HepG2 (cell line): Measurements from ENCODE around the gene ZNF282. TPM values are rescaled to one million over a fixed set of nuclear protein-coding genes. Genes with fewer than 3 reads are reported as not detected.

Experiments used
- CENPT ChIP-seq: sonication (generic); formaldehyde crosslinking; IDR thresholded peaks from 2 replicates; pipeline ENCODE4 v1.8.0; 2022; ENCODE audit warnings: low read depth, mild to moderate bottlenecking, moderate library complexity, missing genetic modification reagents
- DR1 ChIP-seq: sonication (generic); formaldehyde crosslinking; IDR thresholded peaks from 2 replicates; pipeline ENCODE4 v1.8.0; 2021; ENCODE audit warnings: mild to moderate bottlenecking, missing genetic modification reagents, inconsistent platforms
- FUBP1 ChIP-seq: sonication (generic); formaldehyde crosslinking; IDR thresholded peaks from 2 replicates; pipeline ENCODE4 v1.5.1; 2020; ENCODE audit warnings: missing genetic modification reagents, mild to moderate bottlenecking, borderline replicate concordance
- GTF3A ChIP-seq: sonication (generic); formaldehyde crosslinking; conservative IDR thresholded peaks from 2 replicates; pipeline ENCODE4 v1.4.0; 2020; ENCODE audit warnings: mild to moderate bottlenecking, missing genetic modification reagents
- HCFC1 ChIP-seq: fragments of 150-350 bp; IDR thresholded peaks from 2 replicates; pipeline ENCODE4 v1.6.1; 2014; ENCODE audit warnings: low read depth, low read length
- HNF1B ChIP-seq: sonication (generic); formaldehyde crosslinking; IDR thresholded peaks from 2 replicates; pipeline ENCODE4 v1.5.1; 2020; ENCODE audit warnings: mild to moderate bottlenecking, moderate library complexity, missing genetic modification reagents
- KDM1A ChIP-seq: IDR thresholded peaks from 2 replicates; pipeline ENCODE4 v1.6.1; 2016; ENCODE audit warnings: missing compliant biosample characterization
- MAFF ChIP-seq: IDR thresholded peaks from 2 replicates; pipeline ENCODE4 v1.6.1; 2011; ENCODE audit warnings: low read depth, low read length, improper control_type of control experiment
- NFE2 ChIP-seq: sonication (generic); formaldehyde crosslinking; IDR thresholded peaks from 2 replicates; pipeline ENCODE4 v1.4.0; 2020; ENCODE audit warnings: missing genetic modification reagents
- SP1 ChIP-seq, 2 experiments: fragments of 450-650 bp in 1 of 2; sonication (generic) in 1 of 2; formaldehyde crosslinking in 1 of 2; IDR thresholded peaks; 2 replicates each; pipeline versions ENCODE4 v1.4.0 to v1.6.1; 2016 to 2020; ENCODE audit warnings: missing genetic modification reagents in 1 of 2
- SRSF4 ChIP-seq: fragments of 200-400 bp; formaldehyde crosslinking; IDR thresholded peaks from one replicate; pipeline ENCODE4 v1.6.1; 2018; ENCODE audit warnings: mild to moderate bottlenecking, low read depth, low read length, moderate library complexity; ENCODE audit not compliant: poor library complexity, severe bottlenecking
- TEAD2 ChIP-seq: sonication (generic); formaldehyde crosslinking; IDR thresholded peaks from 2 replicates; pipeline ENCODE4 v1.9.0; 2021; ENCODE audit warnings: missing genetic modification reagents
- ZBTB37 ChIP-seq: sonication (generic); formaldehyde crosslinking; IDR thresholded peaks from 2 replicates; pipeline ENCODE4 v1.4.0; 2020; ENCODE audit warnings: mild to moderate bottlenecking, missing genetic modification reagents
- ZNF101 ChIP-seq: sonication (generic); formaldehyde crosslinking; IDR thresholded peaks from 2 replicates; pipeline ENCODE4 v1.4.0; 2020; ENCODE audit warnings: mild to moderate bottlenecking, low read depth, missing genetic modification reagents, borderline replicate concordance
- ZNF530 ChIP-seq: sonication (generic); formaldehyde crosslinking; IDR thresholded peaks from 2 replicates; pipeline ENCODE4 v1.5.0; 2020; ENCODE audit warnings: low read depth, mild to moderate bottlenecking, missing genetic modification reagents
- ZNF550 ChIP-seq: sonication (generic); formaldehyde crosslinking; IDR thresholded peaks from 2 replicates; pipeline ENCODE4 v1.4.0; 2020; ENCODE audit warnings: mild to moderate bottlenecking, missing genetic modification reagents, borderline replicate concordance
- ZNF672 ChIP-seq: sonication (generic); formaldehyde crosslinking; IDR thresholded peaks from 2 replicates; pipeline ENCODE4 v1.8.1; 2022; ENCODE audit warnings: missing genetic modification reagents
- ZNF83 ChIP-seq: sonication (generic); formaldehyde crosslinking; IDR thresholded peaks from 2 replicates; pipeline ENCODE4 v1.4.0; 2020; ENCODE audit warnings: missing genetic modification reagents, mild to moderate bottlenecking, borderline replicate concordance
- polyA plus RNA-seq, 8 experiments: library from polyadenylated mRNA; depleted of rRNA in 3 of 8; stranded (reverse) in 7 of 8; unstranded in 1 of 8; fragments of >200 nt; fragmentation: Illumina TruSeq in 4 of 8; extraction: Trizol in 4 of 8; gene quantifications; 2 replicates each; pipeline versions ENCODE4 v1.2.1 to v1.2.3, GENCODE V29; 2011 to 2016; ENCODE audit warnings: low read depth in 4 of 8, missing spikeins in 1 of 8, mixed read lengths in 1 of 8; ENCODE audit not compliant: insufficient read depth in 1 of 8
- total RNA-seq, 5 experiments: library from RNA; depleted of rRNA; stranded (reverse); fragments of >200 nt; fragmentation: Illumina TruSeq; extraction: Trizol; gene quantifications; 2 replicates each; pipeline ENCODE4 v1.2.3, GENCODE V29; 2016; ENCODE audit warnings: low read depth in 1 of 5

The ZNF282 gene
- total and polyA plus RNA-seq, 2 of the 13 experiments (the other 11 are each of a cell fraction or from before 2014, with no cell fraction given), result 9.1 to 20.9 TPM

- TF ChIP-seq NFE2 (no peak), ZNF672 (CRISPR knock-in tag) (no peak), DR1 (CRISPR knock-in tag) (peak; percentile 78), ZNF530 (CRISPR knock-in tag) (no peak), CENPT (CRISPR knock-in tag) (no peak), GTF3A (CRISPR knock-in tag) (no peak), MAFF (no peak), TEAD2 (CRISPR knock-in tag) (no peak), ZNF83 (CRISPR knock-in tag) (no peak), HNF1B (CRISPR knock-in tag) (peak; percentile 67; the same call in 1 of the 2 replicates), FUBP1 (CRISPR knock-in tag) (no peak), KDM1A (CRISPR knock-in tag) (0 out of 2 replicates have a peak, but pooled peaks have one; percentile 29), SP1 (IDR thresholded peaks at IDR 0.05) (no peak), SP1 (CRISPR knock-in tag; IDR thresholded peaks at IDR 0.05) (peak; percentile 55), ZNF550 (CRISPR knock-in tag) (no peak), HCFC1 (no peak), ZNF101 (CRISPR knock-in tag) (no peak), SRSF4 (no peak), ZBTB37 (no peak)
Measured at GRCh38 chr7:149195180-149196150, at the start of gene ZNF282 (continued).
